IMR-90 (cell line): ENCODE data around the gene ARFGEF3. TPM values are rescaled to one million over a fixed set of nuclear protein-coding genes. Genes with fewer than 3 reads are reported as not detected.

Experiments
- ATAC-seq: fragments of 200-7000 bp; cut with Tn5 transposase; 2 replicates; pipeline ENCODE4 v1.9.1; 2020; ENCODE audit warnings: low read depth, mild to moderate bottlenecking, moderate library complexity
- BruUV-seq: library from RNA; stranded (reverse); fragments of 400-500 nt; replicated peaks from 2 replicates; lab custom pipeline; 2021; lab: Mats Ljungman, UMichigan
- CTCF ChIA-PET: fragments of 300-600 bp; formaldehyde crosslinking; extraction: SDS; loops from one replicate; lab custom pipeline; 2021; ENCODE audit warnings: antibody characterized with exemption; lab: Yijun Ruan, JAX
- POLR2A ChIA-PET: fragments of 300-600 bp; sonication (Branson Sonifier 250); formaldehyde crosslinking; loops from one replicate; lab custom pipeline; 2022; ENCODE audit warnings: antibody characterized with exemption; ENCODE audit not compliant: unreplicated experiment; lab: Charles Lee
- DNase-seq: peaks from one replicate; pipeline ENCODE4 v3.0.0; 2013
- H2AFZ ChIP-seq: replicated peaks from 2 replicates; pipeline ENCODE3; 2013; ENCODE audit warnings: low read length, mild to moderate bottlenecking; ENCODE audit not compliant: poor library complexity
- H2AK5ac ChIP-seq: 2 replicates; pipeline ENCODE4 v1.6.1; 2013; ENCODE audit warnings: low read depth, low read length, inconsistent platforms
- H2AK9ac ChIP-seq: replicated peaks from 2 replicates; pipeline ENCODE3; 2013; ENCODE audit warnings: mild to moderate bottlenecking, low read depth, low read length, moderate library complexity; ENCODE audit not compliant: poor library complexity
- H2BK120ac ChIP-seq: 2 replicates; pipeline ENCODE4 v1.6.1; 2013; ENCODE audit warnings: low read depth, low read length, inconsistent platforms
- H2BK15ac ChIP-seq: 3 replicates; pipeline ENCODE4 v1.6.1; 2013; ENCODE audit warnings: low read depth, low read length, inconsistent platforms
- H2BK20ac ChIP-seq: 2 replicates; pipeline ENCODE4 v1.6.1; 2013; ENCODE audit warnings: low read depth, mild to moderate bottlenecking, inconsistent platforms, low read length, moderate library complexity
- H2BK5ac ChIP-seq: 2 replicates; pipeline ENCODE4 v1.6.1; 2013; ENCODE audit warnings: mild to moderate bottlenecking, low read depth, low read length, inconsistent platforms; ENCODE audit not compliant: poor library complexity, severe bottlenecking
- H3K14ac ChIP-seq: replicated peaks from 2 replicates; pipeline ENCODE4 v1.6.1; 2013; ENCODE audit warnings: low read depth, low read length, inconsistent platforms
- H3K18ac ChIP-seq: 2 replicates; pipeline ENCODE4 v1.6.1; 2013; ENCODE audit warnings: low read depth, low read length, control low read depth
- H3K23ac ChIP-seq: 2 replicates; pipeline ENCODE4 v1.6.1; 2013; ENCODE audit warnings: low read depth, low read length, inconsistent platforms
- H3K27ac ChIP-seq: 2 replicates; pipeline ENCODE4 v1.5.1; 2013; ENCODE audit warnings: mild to moderate bottlenecking, control low read depth, low read length; ENCODE audit not compliant: insufficient read depth
- H3K27me3 ChIP-seq: 2 replicates; pipeline ENCODE4 v1.6.1; 2013; ENCODE audit warnings: low read length; ENCODE audit not compliant: control insufficient read depth, insufficient read depth
- H3K36me3 ChIP-seq: 2 replicates; pipeline ENCODE4 v1.6.1; 2013; ENCODE audit warnings: low read length, mixed read lengths; ENCODE audit not compliant: control insufficient read depth, insufficient read depth
- H3K4ac ChIP-seq: 2 replicates; pipeline ENCODE4 v1.6.1; 2013; ENCODE audit warnings: low read depth, low read length, inconsistent platforms
- H3K4me1 ChIP-seq: 2 replicates; pipeline ENCODE4 v1.6.1; 2013; ENCODE audit warnings: low read length, mixed read lengths; ENCODE audit not compliant: control insufficient read depth, insufficient read depth
- H3K4me2 ChIP-seq: 2 replicates; pipeline ENCODE4 v1.6.1; 2013; ENCODE audit warnings: low read depth, mild to moderate bottlenecking, control low read depth, low read length, moderate library complexity
- H3K4me3 ChIP-seq: 2 replicates; pipeline ENCODE4 v1.5.1; 2013; ENCODE audit warnings: low read depth, mild to moderate bottlenecking, control low read depth, low read length, moderate library complexity; ENCODE audit not compliant: insufficient read depth
- H3K56ac ChIP-seq: 2 replicates; pipeline ENCODE4 v1.6.1; 2013; ENCODE audit warnings: low read length, inconsistent platforms; ENCODE audit not compliant: insufficient read depth; ENCODE audit errors: extremely low read depth
- H3K79me1 ChIP-seq, 2 experiments: 2 replicates each; pipeline ENCODE4 v1.6.1; 2013; ENCODE audit warnings: low read length in 2 of 2, inconsistent platforms in 1 of 2, low read depth in 1 of 2
- H3K9ac ChIP-seq: 2 replicates; pipeline ENCODE4 v1.6.1; 2013; ENCODE audit warnings: low read depth, low read length, control low read depth
- H3K9me1 ChIP-seq: 2 replicates; pipeline ENCODE4 v1.6.1; 2013; ENCODE audit warnings: low read length, inconsistent platforms; ENCODE audit not compliant: insufficient read depth
- H3K9me3 ChIP-seq: 2 replicates; pipeline ENCODE4 v1.6.1; 2013; ENCODE audit warnings: low read length; ENCODE audit not compliant: control insufficient read depth, insufficient read depth
- H4K20me1 ChIP-seq: 2 replicates; pipeline ENCODE4 v1.6.1; 2013; ENCODE audit warnings: low read length, inconsistent platforms; ENCODE audit not compliant: insufficient read depth
- H4K5ac ChIP-seq: 2 replicates; pipeline ENCODE4 v1.6.1; 2013; ENCODE audit warnings: mild to moderate bottlenecking, low read depth, low read length, control low read depth
- H4K8ac ChIP-seq, 2 experiments: 2 replicates each; pipeline ENCODE4 v1.6.1; 2013; ENCODE audit warnings: low read depth in 2 of 2, low read length in 2 of 2, control low read depth in 1 of 2, inconsistent platforms in 1 of 2
- H4K91ac ChIP-seq: 2 replicates; pipeline ENCODE4 v1.6.1; 2013; ENCODE audit warnings: low read depth, low read length, inconsistent platforms; ENCODE audit not compliant: insufficient read depth
- CEBPB ChIP-seq: IDR thresholded peaks from 2 replicates; pipeline ENCODE4 v1.6.1; 2012; ENCODE audit warnings: low read depth, low read length, improper control_type of control experiment
- ELK1 ChIP-seq: fragments of 150-350 bp; IDR thresholded peaks from 2 replicates; pipeline ENCODE4 v1.6.1; 2016; ENCODE audit warnings: low read depth, mild to moderate bottlenecking, low read length, moderate library complexity, borderline replicate concordance
- MAFK ChIP-seq: IDR thresholded peaks from 2 replicates; pipeline ENCODE4 v1.6.1; 2012; ENCODE audit warnings: low read depth, low read length, improper control_type of control experiment
- POLR2A ChIP-seq: IDR thresholded peaks from 2 replicates; pipeline ENCODE4 v1.6.1; 2012; ENCODE audit warnings: mild to moderate bottlenecking, low read depth, low read length
- WGBS, 2 experiments: methylation state at CpG; one replicate each; pipeline versions ENCODE4 v1.1.5 to v1.1.7; 2013; ENCODE audit warnings: missing lambda C conversion rate in 2 of 2; ENCODE audit not compliant: insufficient read length in 1 of 2; ENCODE audit errors: extremely low coverage in 2 of 2; 5-methylcytosine and 5-hydroxymethylcytosine counted together
- dilution Hi-C: fragments of 300-500 bp; cut with HindIII; formaldehyde crosslinking; loops from one replicate; pipeline ENCODE4 v1.14.3; 2018; ENCODE audit warnings: low sequenced_read_pairs; ENCODE audit not compliant: unreplicated experiment
- in situ Hi-C: fragments of 300-500 bp; cut with MboI; formaldehyde crosslinking; loops from 3 replicates; pipeline ENCODE4 v1.14.3; 2019; ENCODE audit warnings: low sequenced_read_pairs, inconsistent platforms, mixed read lengths
- intact Hi-C: fragments of 100-400 bp; cut with micrococcal nuclease; formaldehyde crosslinking; loops from 2 replicates; pipeline ENCODE4 v1.10.0; 2022
- polyA plus RNA-seq, 3 experiments: library from polyadenylated mRNA; depleted of rRNA; stranded (reverse); fragments of >200 nt; gene quantifications; 2 replicates each; pipeline ENCODE4 v1.2.3, GENCODE V29; 2012; ENCODE audit warnings: low replicate concordance in 1 of 3
- total RNA-seq: library from RNA; depleted of rRNA; stranded (reverse); fragments of >200 nt; gene quantifications from 2 replicates; pipeline ENCODE4 v1.2.3, GENCODE V29; 2012
- TF ChIP-seq, protein P1 (sequence below): conservative IDR thresholded peaks from 2 replicates; pipeline ENCODE4 v1.5.1; 2012; ENCODE audit warnings: mild to moderate bottlenecking, low read depth, low read length, improper control_type of control experiment

ARFGEF3 gene
- total and polyA plus RNA-seq, 2 of the 4 experiments (the other 2 are of a cell fraction), result under 0.01 to 0.02 TPM

DNA sequence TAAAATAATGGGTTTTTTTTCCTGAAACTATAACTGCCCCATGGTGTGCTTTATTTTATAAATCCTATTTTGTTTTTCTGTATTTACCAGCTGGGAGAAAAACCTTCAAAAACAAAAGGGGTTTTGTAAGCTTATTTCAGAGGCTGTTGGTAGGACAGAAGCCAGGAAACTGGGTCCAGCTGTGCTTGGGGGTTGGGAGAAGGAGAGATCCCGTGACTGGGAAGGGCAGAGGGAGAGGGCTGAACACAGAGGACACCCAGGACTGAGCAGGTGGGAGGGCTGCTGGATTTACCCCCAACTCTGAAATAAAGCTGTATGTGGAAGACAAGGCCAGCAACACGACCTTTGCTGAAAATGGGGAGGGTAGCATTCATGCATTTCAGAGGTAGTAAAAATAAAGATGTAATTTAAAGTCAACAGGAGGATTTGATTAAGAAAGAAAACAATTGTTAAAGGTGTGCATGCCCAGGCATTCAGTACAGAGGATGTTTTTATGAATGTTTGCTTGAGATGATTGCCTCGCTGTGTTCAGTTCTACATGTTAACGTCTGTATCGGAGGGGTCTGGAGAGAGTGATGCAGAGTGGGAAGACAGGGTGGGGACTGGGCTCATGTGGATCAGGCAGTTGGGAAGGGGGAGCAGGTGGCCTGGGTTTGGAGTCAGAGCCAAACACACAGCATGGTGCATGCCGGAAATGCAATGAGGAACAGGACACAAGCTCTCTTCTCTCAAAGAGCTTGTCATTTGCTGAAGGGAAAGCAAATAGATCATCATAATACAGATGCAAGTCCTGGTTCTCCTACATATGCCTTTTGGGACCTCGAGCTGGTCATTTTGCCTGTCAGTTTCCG is 21.4 kb downstream of the ARFGEF3 start (continued):
- no peak for TF ChIP-seq MAFK

GRCh38 chr6:138183790-138184134 is 22.0 kb downstream of the ARFGEF3 start:
- no peak overlapping the region for H2BK15ac ChIP-seq
- H3K36me3 ChIP-seq, result no peaks in the 10 kb centered on the region
- H3K9me3 ChIP-seq, result no peaks in the 10 kb centered on the region
- dilution Hi-C loops, result no loop called here
- no peak overlapping the region for H3K4me2 ChIP-seq
- H3K18ac ChIP-seq, result no peak overlapping the region
- H2AK9ac ChIP-seq, result no peak overlapping the region
- 0% methylated on average over 1 of the region's 4 CpGs; no CpG with 5 or more reads in 1 of the 2 experiments for WGBS, 2 experiments
- no peaks in the 10 kb centered on the region for H3K4me1 ChIP-seq
- H2AFZ ChIP-seq, result no peak overlapping the region
- no peak overlapping the region for H2AK5ac ChIP-seq
- no peak for DNase-seq
- no peak overlapping the region for H4K5ac ChIP-seq
- no peaks in the 10 kb centered on the region for H3K9me1 ChIP-seq
- no peak overlapping the region for H3K4me3 ChIP-seq
- no peak for ATAC-seq
- no peak for TF ChIP-seq MAFK
- TF ChIP-seq POLR2A, result no peak
- no peak for TF ChIP-seq ELK1
- TF ChIP-seq CEBPB, result no peak
- TF ChIP-seq, protein P1, sequence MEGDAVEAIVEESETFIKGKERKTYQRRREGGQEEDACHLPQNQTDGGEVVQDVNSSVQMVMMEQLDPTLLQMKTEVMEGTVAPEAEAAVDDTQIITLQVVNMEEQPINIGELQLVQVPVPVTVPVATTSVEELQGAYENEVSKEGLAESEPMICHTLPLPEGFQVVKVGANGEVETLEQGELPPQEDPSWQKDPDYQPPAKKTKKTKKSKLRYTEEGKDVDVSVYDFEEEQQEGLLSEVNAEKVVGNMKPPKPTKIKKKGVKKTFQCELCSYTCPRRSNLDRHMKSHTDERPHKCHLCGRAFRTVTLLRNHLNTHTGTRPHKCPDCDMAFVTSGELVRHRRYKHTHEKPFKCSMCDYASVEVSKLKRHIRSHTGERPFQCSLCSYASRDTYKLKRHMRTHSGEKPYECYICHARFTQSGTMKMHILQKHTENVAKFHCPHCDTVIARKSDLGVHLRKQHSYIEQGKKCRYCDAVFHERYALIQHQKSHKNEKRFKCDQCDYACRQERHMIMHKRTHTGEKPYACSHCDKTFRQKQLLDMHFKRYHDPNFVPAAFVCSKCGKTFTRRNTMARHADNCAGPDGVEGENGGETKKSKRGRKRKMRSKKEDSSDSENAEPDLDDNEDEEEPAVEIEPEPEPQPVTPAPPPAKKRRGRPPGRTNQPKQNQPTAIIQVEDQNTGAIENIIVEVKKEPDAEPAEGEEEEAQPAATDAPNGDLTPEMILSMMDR, result no peak
- no peaks in the 10 kb centered on the region for H4K20me1 ChIP-seq
- no peak overlapping the region for H4K91ac ChIP-seq
- ChIA-PET POLR2A (no interaction called here), CTCF (interaction anchor here (0.6 kb wide), 1 partner anchor 66 kb away, joined by 3 read pairs; no protein-coding TSS in a partner anchor)
- peaks cover 19% of the 10 kb centered on the region for H3K27me3 ChIP-seq
- no peak overlapping the region for H3K23ac ChIP-seq
- H2BK120ac ChIP-seq, result no peak overlapping the region
- no peak overlapping the region for H3K4ac ChIP-seq
- no peak overlapping the region for H3K56ac ChIP-seq
- no TSS peak for BruUV-seq
- no peaks in the 10 kb centered on the region for H3K79me1 ChIP-seq
- in situ Hi-C loops, result no loop called here
- H2BK20ac ChIP-seq, result no peak overlapping the region
- no peak overlapping the region for H2BK5ac ChIP-seq
- no peak overlapping the region for H3K27ac ChIP-seq
- H3K14ac ChIP-seq, result no peak overlapping the region
- intact Hi-C loops, result no loop called here
- H4K8ac ChIP-seq, result no peak overlapping the region
- H3K9ac ChIP-seq, result no peak overlapping the region
